ENCODE results near the gene HOXA7. TPM values are rescaled to one million over a fixed set of nuclear protein-coding genes. Genes with fewer than 3 reads are reported as not detected.

Gene HOXA7
- total RNA-seq, 2 donors from 2014 or later = 0.28 to 0.54 TPM

GRCh38 chr7:27188386-27189294, 32.2 kb upstream of the HOXA7 start:
- Histone ChIP-seq H3K27me3 (replicated peaks; ENCODE audit: insufficient read depth) (peaks cover 51% of the 10 kb centered on the region), H3K27ac (peak overlapping the region in 1 of 2 donors; percentile 5), H3K4me3 (peak overlapping the region; percentile 28), H3K36me3 (no peaks in the 10 kb centered on the region), H3K9me3 (no peaks in the 10 kb centered on the region), H3K4me1 (ENCODE audit: control insufficient read depth in 1 of 2, low read depth in 2 of 2) (peaks cover 40 to 57% of the 10 kb centered on the region in 2 donors)
- ATAC-seq (ENCODE audit: insufficient number of reproducible peaks, low FRiP score, low read depth) = no peak
- no peak for DNase-seq (ENCODE audit: low spot score)
- TF ChIP-seq CTCF (IDR thresholded peaks at IDR 0.05) = no peak

GRCh38 chr7:27187475-27188385, 31.3 kb upstream of the HOXA7 start:
- TF ChIP-seq CTCF (IDR thresholded peaks at IDR 0.05) = no peak
- H3K9me3 ChIP-seq = no peaks in the 10 kb centered on the region
- peak overlapping the region in 1 of 2 donors; percentile 5 for H3K27ac ChIP-seq
- peaks cover 50% of the 10 kb centered on the region for H3K27me3 ChIP-seq (replicated peaks; ENCODE audit: insufficient read depth)
- H3K36me3 ChIP-seq = no peaks in the 10 kb centered on the region
- peak overlapping the region; percentile 28 for H3K4me3 ChIP-seq
- peaks cover 34 to 61% of the 10 kb centered on the region in 2 donors for H3K4me1 ChIP-seq (ENCODE audit: control insufficient read depth in 1 of 2, low read depth in 2 of 2)
- no peak for ATAC-seq (ENCODE audit: insufficient number of reproducible peaks, low FRiP score, low read depth)
- no peak for DNase-seq (ENCODE audit: low spot score)

GRCh38 chr7:27186668-27187474, 30.4 kb upstream of the HOXA7 start:
- Histone ChIP-seq H3K27me3 (replicated peaks; ENCODE audit: insufficient read depth) (peaks cover 54% of the 10 kb centered on the region), H3K4me1 (ENCODE audit: control insufficient read depth in 1 of 2, low read depth in 2 of 2) (peaks cover 29 to 53% of the 10 kb centered on the region in 2 donors), H3K27ac (peak overlapping the region in 1 of 2 donors; percentile 5), H3K36me3 (no peaks in the 10 kb centered on the region), H3K4me3 (no peak overlapping the region), H3K9me3 (no peaks in the 10 kb centered on the region)
- DNase-seq (ENCODE audit: low spot score) (no peak), ATAC-seq (ENCODE audit: insufficient number of reproducible peaks, low FRiP score, low read depth) (no peak)
- no peak for TF ChIP-seq CTCF (IDR thresholded peaks at IDR 0.05)

GRCh38 chr7:27185854-27186667, 29.6 kb upstream of the HOXA7 start:
- ATAC-seq (ENCODE audit: insufficient number of reproducible peaks, low FRiP score, low read depth) = no peak
- no peak overlapping the region for H3K27ac ChIP-seq

More at GRCh38 chr7:27185854-27186667, 29.6 kb upstream of the HOXA7 start:
- Histone ChIP-seq H3K4me1 (ENCODE audit: control insufficient read depth in 1 of 2, low read depth in 2 of 2) (peaks cover 29 to 53% of the 10 kb centered on the region in 2 donors), H3K4me3 (peak overlapping the region; percentile 68), H3K36me3 (no peaks in the 10 kb centered on the region), H3K9me3 (no peaks in the 10 kb centered on the region), H3K27me3 (replicated peaks; ENCODE audit: insufficient read depth) (peaks cover 53% of the 10 kb centered on the region)
- TF ChIP-seq CTCF (IDR thresholded peaks at IDR 0.05) = no peak
- DNase-seq (ENCODE audit: low spot score) = no peak
